ENCODE measurements around the gene MAPKAP1. TPM values are rescaled to one million over a fixed set of nuclear protein-coding genes. Genes with fewer than 3 reads are reported as not detected.

MAPKAP1 gene
- polyA plus RNA-seq, 1 donor from 2014 or later: 57.5 TPM

DNA sequence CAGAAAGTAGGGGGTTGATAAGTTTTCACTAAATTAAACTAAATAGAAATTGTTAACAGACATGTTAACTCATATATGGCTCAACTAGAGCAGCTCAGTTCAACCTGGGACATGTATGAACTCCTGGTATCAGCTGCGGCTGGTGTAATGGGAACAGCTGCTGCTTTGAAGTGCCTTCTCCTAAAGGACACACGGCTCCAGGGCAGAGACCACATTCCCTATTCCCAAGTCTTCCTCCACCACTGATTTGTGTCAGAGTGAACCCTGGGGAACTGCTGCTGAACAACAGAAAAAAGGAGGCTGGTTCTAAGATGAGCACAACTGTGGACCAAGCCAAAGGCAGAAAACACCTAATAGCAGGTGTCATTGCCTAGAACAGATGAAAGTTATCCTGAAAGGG lies 71.1 kb downstream of the MAPKAP1 start:
- Histone ChIP-seq H2AFZ (ENCODE audit: low read depth, low read length) (no peak overlapping the region), H3K36me3 (ENCODE audit: insufficient read depth, low read length) (no peaks in the 10 kb centered on the region), H3K4me2 (ENCODE audit: low read length) (no peak overlapping the region), H3K79me2 (replicated peaks; ENCODE audit: insufficient read depth, low read length) (no peaks in the 10 kb centered on the region), H3F3A (ENCODE audit: insufficient read depth, low read length, poor library complexity, severe bottlenecking) (no peaks in the 10 kb centered on the region), H3K9ac (ENCODE audit: low read length) (no peak overlapping the region), H3K4me3 (ENCODE audit: low read length) (no peak overlapping the region), H3K27ac (ENCODE audit: low read length) (no peak overlapping the region), H4K20me1 (ENCODE audit: insufficient read depth) (no peaks in the 10 kb centered on the region), H3K27me3 (ENCODE audit: insufficient read depth, low read depth, low read length) (no peaks in the 10 kb centered on the region), H3K9me3 (ENCODE audit: low read length) (no peaks in the 10 kb centered on the region), H3K9me2 (ENCODE audit: insufficient read depth, low read length) (no peaks in the 10 kb centered on the region)
- no peak for TF ChIP-seq POLR2AphosphoS5 (IDR thresholded peaks at IDR 0.05)
- TF ChIP-seq RAD21 (conservative IDR thresholded peaks at IDR 0.05): no peak
- no peak for TF ChIP-seq TAF1 (IDR thresholded peaks at IDR 0.05; ENCODE audit: low read depth)
- TF ChIP-seq, protein P1, sequence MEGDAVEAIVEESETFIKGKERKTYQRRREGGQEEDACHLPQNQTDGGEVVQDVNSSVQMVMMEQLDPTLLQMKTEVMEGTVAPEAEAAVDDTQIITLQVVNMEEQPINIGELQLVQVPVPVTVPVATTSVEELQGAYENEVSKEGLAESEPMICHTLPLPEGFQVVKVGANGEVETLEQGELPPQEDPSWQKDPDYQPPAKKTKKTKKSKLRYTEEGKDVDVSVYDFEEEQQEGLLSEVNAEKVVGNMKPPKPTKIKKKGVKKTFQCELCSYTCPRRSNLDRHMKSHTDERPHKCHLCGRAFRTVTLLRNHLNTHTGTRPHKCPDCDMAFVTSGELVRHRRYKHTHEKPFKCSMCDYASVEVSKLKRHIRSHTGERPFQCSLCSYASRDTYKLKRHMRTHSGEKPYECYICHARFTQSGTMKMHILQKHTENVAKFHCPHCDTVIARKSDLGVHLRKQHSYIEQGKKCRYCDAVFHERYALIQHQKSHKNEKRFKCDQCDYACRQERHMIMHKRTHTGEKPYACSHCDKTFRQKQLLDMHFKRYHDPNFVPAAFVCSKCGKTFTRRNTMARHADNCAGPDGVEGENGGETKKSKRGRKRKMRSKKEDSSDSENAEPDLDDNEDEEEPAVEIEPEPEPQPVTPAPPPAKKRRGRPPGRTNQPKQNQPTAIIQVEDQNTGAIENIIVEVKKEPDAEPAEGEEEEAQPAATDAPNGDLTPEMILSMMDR (IDR thresholded peaks at IDR 0.05; ENCODE audit: poor library complexity, severe bottlenecking): no peak
- TF ChIP-seq MXI1 (conservative IDR thresholded peaks at IDR 0.05; ENCODE audit: poor library complexity, severe bottlenecking): no peak
- TF ChIP-seq, protein P2, sequence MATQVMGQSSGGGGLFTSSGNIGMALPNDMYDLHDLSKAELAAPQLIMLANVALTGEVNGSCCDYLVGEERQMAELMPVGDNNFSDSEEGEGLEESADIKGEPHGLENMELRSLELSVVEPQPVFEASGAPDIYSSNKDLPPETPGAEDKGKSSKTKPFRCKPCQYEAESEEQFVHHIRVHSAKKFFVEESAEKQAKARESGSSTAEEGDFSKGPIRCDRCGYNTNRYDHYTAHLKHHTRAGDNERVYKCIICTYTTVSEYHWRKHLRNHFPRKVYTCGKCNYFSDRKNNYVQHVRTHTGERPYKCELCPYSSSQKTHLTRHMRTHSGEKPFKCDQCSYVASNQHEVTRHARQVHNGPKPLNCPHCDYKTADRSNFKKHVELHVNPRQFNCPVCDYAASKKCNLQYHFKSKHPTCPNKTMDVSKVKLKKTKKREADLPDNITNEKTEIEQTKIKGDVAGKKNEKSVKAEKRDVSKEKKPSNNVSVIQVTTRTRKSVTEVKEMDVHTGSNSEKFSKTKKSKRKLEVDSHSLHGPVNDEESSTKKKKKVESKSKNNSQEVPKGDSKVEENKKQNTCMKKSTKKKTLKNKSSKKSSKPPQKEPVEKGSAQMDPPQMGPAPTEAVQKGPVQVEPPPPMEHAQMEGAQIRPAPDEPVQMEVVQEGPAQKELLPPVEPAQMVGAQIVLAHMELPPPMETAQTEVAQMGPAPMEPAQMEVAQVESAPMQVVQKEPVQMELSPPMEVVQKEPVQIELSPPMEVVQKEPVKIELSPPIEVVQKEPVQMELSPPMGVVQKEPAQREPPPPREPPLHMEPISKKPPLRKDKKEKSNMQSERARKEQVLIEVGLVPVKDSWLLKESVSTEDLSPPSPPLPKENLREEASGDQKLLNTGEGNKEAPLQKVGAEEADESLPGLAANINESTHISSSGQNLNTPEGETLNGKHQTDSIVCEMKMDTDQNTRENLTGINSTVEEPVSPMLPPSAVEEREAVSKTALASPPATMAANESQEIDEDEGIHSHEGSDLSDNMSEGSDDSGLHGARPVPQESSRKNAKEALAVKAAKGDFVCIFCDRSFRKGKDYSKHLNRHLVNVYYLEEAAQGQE (IDR thresholded peaks at IDR 0.05; ENCODE audit: borderline replicate concordance): no peak
- TF ChIP-seq SMC3 (conservative IDR thresholded peaks at IDR 0.05; ENCODE audit: poor library complexity): no peak
- no peak for TF ChIP-seq EP300 (conservative IDR thresholded peaks at IDR 0.05; ENCODE audit: poor library complexity, severe bottlenecking)
- TF ChIP-seq EZH2 (IDR thresholded peaks at IDR 0.05; ENCODE audit: borderline replicate concordance, insufficient read depth, low read length, poor library complexity, severe bottlenecking): no peak

DNA sequence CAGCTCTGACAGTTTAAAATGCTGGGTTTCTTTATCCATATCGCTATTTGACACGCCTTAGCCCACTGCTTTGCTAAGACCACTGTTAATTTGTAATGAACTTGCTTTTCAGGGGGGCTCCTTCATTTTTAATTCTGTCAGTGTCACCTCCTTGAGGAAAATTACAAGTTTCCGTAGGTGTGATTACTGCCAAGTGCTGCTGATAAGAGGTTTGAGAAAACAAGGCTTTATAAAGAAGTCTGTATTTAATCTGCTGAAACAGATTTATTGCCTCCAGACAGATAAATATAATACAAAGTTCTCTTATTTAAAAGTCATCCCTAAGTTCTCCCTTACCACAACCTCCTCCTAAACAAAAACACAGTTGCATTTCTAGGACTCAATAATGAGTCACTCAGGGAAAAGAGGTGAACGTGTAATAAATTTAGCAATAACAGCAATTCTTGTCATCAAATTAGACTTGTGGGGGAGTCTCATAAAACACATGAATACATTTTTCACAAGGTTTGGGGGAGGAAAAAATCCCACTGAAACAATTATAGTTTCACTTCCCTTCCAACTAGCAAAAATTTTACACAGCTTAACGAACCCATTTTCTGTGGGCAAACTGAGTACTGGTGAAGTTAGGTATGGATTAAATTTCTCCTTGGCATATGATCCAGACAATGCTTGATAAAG lies 72.8 kb downstream of the MAPKAP1 start:
- Histone ChIP-seq H3K27ac (ENCODE audit: low read length) (no peak overlapping the region), H3K9me3 (ENCODE audit: low read length) (no peaks in the 10 kb centered on the region), H3K4me2 (ENCODE audit: low read length) (no peak overlapping the region), H3K9me2 (ENCODE audit: insufficient read depth, low read length) (no peaks in the 10 kb centered on the region), H2AFZ (ENCODE audit: low read depth, low read length) (no peak overlapping the region), H3K9ac (ENCODE audit: low read length) (no peak overlapping the region), H3K36me3 (ENCODE audit: insufficient read depth, low read length) (no peaks in the 10 kb centered on the region), H3K4me3 (ENCODE audit: low read length) (no peak overlapping the region), H3F3A (ENCODE audit: insufficient read depth, low read length, poor library complexity, severe bottlenecking) (no peaks in the 10 kb centered on the region), H3K27me3 (ENCODE audit: insufficient read depth, low read depth, low read length) (no peaks in the 10 kb centered on the region), H3K79me2 (replicated peaks; ENCODE audit: insufficient read depth, low read length) (peaks cover 6% of the 10 kb centered on the region), H4K20me1 (ENCODE audit: insufficient read depth) (no peaks in the 10 kb centered on the region)
- TF ChIP-seq RAD21 (conservative IDR thresholded peaks at IDR 0.05) (no peak), SMC3 (conservative IDR thresholded peaks at IDR 0.05; ENCODE audit: poor library complexity) (no peak), EZH2 (IDR thresholded peaks at IDR 0.05; ENCODE audit: borderline replicate concordance, insufficient read depth, low read length, poor library complexity, severe bottlenecking) (no peak), MXI1 (conservative IDR thresholded peaks at IDR 0.05; ENCODE audit: poor library complexity, severe bottlenecking) (no peak), EP300 (conservative IDR thresholded peaks at IDR 0.05; ENCODE audit: poor library complexity, severe bottlenecking) (no peak), TAF1 (IDR thresholded peaks at IDR 0.05; ENCODE audit: low read depth) (no peak), POLR2AphosphoS5 (IDR thresholded peaks at IDR 0.05) (no peak)
- TF ChIP-seq, protein P2 (IDR thresholded peaks at IDR 0.05; ENCODE audit: borderline replicate concordance): no peak
- TF ChIP-seq, protein P1 (IDR thresholded peaks at IDR 0.05; ENCODE audit: poor library complexity, severe bottlenecking): no peak
